Ascending aorta (tissue), 2 donors: ENCODE data around the gene MYH7. TPM values are rescaled to one million over a fixed set of nuclear protein-coding genes. Genes with fewer than 3 reads are reported as not detected.

Experiments used
- DNase-seq, 2 donors: peaks; one replicate each; pipeline ENCODE4 v3.0.0-alpha.2; 2019; ENCODE audit warnings: low spot score in 2 of 2
- H3K27ac ChIP-seq, 2 donors: fragments of 200-600 bp; sonication (generic); one replicate each; pipeline ENCODE4 v1.5.1; 2016 to 2017; ENCODE audit warnings: mild to moderate bottlenecking in 1 of 2
- H3K27me3 ChIP-seq: fragments of 200-600 bp; sonication (generic); one replicate; pipeline ENCODE4 v1.5.1; 2017
- H3K36me3 ChIP-seq, 2 donors: fragments of 200-600 bp; sonication (generic); one replicate each; pipeline ENCODE4 v1.5.1; 2016
- H3K4me1 ChIP-seq, 2 donors: fragments of 200-600 bp; sonication (generic); one replicate each; pipeline ENCODE4 v1.5.1; 2016 to 2017; ENCODE audit warnings: mild to moderate bottlenecking in 1 of 2
- H3K4me3 ChIP-seq, 2 donors: fragments of 200-600 bp; sonication (generic); one replicate each; pipeline ENCODE4 v1.5.1; 2016 to 2017; ENCODE audit warnings: mild to moderate bottlenecking in 1 of 2
- H3K9me3 ChIP-seq, 2 donors: fragments of 200-600 bp; sonication (generic); one replicate each; pipeline ENCODE4 v1.5.1; 2016
- intact Hi-C: fragments of 100-400 bp; cut with DNase I; formaldehyde crosslinking; loops from one replicate; pipeline ENCODE4 v1.15.1; 2023
- total RNA-seq: library from RNA; depleted of rRNA; stranded (reverse); fragments of >200 nt; gene quantifications from one replicate; pipeline ENCODE4 v1.1.0, GENCODE V29; 2016
- TF ChIP-seq, protein P1 (sequence below), 3 experiments: fragments of 200-600 bp in 2 of 3; fragments of 450-650 bp in 1 of 3; sonication (generic) in 2 of 3; IDR thresholded peaks; one replicate each; pipeline ENCODE4 v1.5.1; 2016 to 2019; ENCODE audit warnings: antibody characterized with exemption in 3 of 3, mild to moderate bottlenecking in 1 of 3, moderate library complexity in 1 of 3

MYH7 gene
- total RNA-seq, 1 donor from 2014 or later: not detected

DNA sequence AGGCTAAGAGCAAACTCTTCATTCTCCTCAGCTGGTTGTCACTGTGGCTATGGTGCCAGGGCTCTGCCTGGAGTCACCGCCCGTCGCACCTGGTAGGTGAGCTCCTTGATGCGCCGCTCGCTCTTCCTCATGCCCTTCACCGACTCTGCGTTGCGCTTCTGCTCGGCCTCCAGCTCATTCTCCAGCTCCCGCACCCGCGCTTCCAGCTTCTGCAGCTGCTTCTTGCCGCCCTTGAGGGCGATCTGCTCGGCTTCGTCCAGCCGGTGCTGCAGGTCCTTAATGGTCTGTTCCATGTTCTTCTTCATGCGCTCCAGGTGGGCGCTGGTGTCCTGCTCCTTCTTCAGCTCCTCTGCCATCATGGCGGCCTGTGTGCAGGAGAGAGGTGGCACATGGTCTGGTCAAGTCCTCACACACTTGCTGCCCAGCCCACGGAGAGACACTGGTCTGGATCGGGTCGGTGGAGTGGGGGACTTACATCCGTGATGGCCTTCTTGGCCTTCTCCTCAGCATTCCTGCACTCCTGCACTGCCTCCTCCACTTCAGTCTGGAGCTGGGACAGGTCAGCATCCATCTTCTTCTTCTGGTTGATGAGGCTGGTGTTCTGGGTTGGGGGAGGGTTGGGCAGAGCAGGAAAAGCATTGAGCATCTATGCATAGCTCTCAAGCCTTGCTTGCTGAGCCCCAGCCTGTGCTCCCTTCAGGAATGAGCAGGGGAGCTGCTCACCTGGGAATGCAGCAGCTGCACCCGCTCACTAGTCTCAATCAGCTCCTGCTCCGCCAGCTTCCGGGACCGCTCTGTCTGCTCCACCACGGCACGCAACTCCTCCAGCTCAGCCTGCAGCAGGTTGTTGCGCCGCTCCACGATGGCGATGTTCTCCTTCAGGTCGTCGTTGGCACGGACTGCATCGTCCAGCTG, 20.3 kb downstream of the MYH7 start:
- no peaks in the 10 kb centered on the region for H3K36me3 ChIP-seq
- no peaks in the 10 kb centered on the region for H3K27me3 ChIP-seq
- H3K9me3 ChIP-seq: no peaks in the 10 kb centered on the region
- DNase-seq: no peak
- H3K4me1 ChIP-seq: no peaks in the 10 kb centered on the region
- TF ChIP-seq, protein P1, sequence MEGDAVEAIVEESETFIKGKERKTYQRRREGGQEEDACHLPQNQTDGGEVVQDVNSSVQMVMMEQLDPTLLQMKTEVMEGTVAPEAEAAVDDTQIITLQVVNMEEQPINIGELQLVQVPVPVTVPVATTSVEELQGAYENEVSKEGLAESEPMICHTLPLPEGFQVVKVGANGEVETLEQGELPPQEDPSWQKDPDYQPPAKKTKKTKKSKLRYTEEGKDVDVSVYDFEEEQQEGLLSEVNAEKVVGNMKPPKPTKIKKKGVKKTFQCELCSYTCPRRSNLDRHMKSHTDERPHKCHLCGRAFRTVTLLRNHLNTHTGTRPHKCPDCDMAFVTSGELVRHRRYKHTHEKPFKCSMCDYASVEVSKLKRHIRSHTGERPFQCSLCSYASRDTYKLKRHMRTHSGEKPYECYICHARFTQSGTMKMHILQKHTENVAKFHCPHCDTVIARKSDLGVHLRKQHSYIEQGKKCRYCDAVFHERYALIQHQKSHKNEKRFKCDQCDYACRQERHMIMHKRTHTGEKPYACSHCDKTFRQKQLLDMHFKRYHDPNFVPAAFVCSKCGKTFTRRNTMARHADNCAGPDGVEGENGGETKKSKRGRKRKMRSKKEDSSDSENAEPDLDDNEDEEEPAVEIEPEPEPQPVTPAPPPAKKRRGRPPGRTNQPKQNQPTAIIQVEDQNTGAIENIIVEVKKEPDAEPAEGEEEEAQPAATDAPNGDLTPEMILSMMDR (IDR thresholded peaks at IDR 0.05): no peak
- intact Hi-C loops: no loop called here
- H3K4me3 ChIP-seq: no peak overlapping the region
- no peak overlapping the region for H3K27ac ChIP-seq

DNA sequence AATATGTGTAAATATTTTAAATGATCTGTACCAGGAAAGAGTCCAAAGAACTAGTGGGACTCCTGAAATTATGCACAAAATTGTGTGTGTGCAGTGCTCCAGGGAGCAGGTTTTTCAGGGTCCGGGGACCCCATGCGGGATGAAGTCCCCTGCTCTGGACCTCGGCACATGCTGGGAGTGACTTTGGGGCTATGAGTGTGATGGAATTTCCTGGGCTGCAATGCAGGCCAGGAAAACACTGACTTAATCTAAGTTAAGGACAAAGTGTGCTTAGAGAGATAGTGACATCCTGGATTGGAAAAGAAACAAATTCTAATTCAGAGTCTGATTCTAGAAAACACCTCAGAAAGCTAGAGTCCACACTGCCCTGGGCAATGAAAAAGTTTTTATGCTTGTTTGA, 21.2 kb downstream of the MYH7 start:
- Histone ChIP-seq H3K4me3 (no peak overlapping the region), H3K4me1 (no peaks in the 10 kb centered on the region), H3K36me3 (no peaks in the 10 kb centered on the region), H3K27ac (no peak overlapping the region), H3K9me3 (no peaks in the 10 kb centered on the region), H3K27me3 (no peaks in the 10 kb centered on the region)
- TF ChIP-seq, protein P1 (IDR thresholded peaks at IDR 0.05): no peak
- intact Hi-C loops: no loop called here
- DNase-seq: no peak

DNA sequence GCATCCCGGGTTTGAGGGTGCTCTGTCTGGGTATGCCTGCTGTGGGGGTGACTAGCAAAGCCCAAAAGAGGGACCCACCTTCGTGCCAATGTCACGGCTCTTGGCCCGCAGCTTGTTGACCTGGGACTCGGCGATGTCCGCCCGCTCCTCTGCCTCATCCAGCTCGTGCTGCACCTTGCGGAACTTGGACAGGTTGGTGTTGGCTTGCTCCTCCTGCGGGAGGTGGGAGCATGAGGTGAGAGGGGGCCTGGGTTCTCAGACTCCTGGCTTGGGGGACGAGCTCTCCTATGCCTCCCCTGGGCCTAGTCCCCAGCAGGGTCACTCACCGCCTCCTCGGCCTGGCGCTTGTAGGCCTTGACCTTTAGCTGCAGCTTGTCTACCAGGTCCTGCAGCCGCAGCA, 21.8 kb downstream of the MYH7 start:
- Histone ChIP-seq H3K4me3 (no peak overlapping the region), H3K36me3 (no peaks in the 10 kb centered on the region), H3K4me1 (no peaks in the 10 kb centered on the region), H3K27ac (no peak overlapping the region), H3K27me3 (no peaks in the 10 kb centered on the region), H3K9me3 (no peaks in the 10 kb centered on the region)
- TF ChIP-seq, protein P1 (IDR thresholded peaks at IDR 0.05): no peak
- no peak for DNase-seq
- intact Hi-C loops: no loop called here

DNA sequence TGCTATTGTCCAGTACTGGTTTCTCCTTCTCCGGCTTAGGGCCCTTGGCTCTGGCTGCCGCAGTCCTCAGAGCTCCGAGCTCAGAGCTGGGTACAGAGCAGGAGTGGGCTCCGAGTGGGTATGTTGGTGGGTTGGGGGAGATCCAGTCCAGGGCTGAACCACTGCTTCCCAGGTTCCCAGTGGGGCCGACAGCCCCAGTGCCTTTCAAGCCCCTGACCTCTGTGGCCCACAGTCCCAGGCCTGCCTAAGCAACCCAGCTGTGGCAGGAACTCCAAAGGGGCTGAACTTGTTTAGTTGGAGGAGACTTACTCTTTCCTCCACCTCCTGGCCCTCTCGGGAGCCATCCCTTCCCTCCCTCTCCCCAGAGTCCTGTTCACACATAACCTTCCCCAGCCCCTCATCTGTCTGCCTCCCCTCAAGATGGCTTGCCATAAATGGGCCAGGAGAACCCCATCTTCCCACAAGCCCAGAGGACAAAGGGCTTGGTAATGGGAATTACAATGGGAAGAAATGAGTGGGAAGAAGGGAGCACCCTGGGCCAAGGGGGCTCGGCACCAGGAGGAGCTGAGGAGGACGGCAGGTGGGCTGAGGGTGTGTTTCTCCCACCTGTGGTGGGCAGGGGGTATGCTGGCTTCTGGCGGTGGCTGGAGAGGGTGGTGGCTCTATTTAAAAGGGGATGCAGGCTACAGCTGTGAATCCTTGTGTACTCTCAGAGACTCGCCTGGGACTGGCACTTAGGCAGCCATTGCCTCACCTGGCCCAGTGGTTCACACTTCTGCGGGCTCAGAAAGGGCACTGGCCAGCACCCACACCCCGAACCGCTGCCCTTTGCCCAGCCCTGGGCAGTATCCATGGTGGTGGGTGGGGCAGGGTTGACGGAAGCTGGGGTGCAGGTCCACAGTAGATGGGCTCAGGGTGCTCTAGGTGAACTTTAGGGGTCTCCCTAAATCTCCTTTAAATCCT, 23.6 kb downstream of the MYH7 start:
- intact Hi-C loops: no loop called here
- no peaks in the 10 kb centered on the region for H3K36me3 ChIP-seq
- no peaks in the 10 kb centered on the region for H3K27me3 ChIP-seq
- DNase-seq: no peak
- TF ChIP-seq, protein P1 (IDR thresholded peaks at IDR 0.05): no peak
- H3K27ac ChIP-seq: no peak overlapping the region
- H3K4me1 ChIP-seq: no peaks in the 10 kb centered on the region
- no peak overlapping the region for H3K4me3 ChIP-seq
- no peaks in the 10 kb centered on the region for H3K9me3 ChIP-seq

DNA sequence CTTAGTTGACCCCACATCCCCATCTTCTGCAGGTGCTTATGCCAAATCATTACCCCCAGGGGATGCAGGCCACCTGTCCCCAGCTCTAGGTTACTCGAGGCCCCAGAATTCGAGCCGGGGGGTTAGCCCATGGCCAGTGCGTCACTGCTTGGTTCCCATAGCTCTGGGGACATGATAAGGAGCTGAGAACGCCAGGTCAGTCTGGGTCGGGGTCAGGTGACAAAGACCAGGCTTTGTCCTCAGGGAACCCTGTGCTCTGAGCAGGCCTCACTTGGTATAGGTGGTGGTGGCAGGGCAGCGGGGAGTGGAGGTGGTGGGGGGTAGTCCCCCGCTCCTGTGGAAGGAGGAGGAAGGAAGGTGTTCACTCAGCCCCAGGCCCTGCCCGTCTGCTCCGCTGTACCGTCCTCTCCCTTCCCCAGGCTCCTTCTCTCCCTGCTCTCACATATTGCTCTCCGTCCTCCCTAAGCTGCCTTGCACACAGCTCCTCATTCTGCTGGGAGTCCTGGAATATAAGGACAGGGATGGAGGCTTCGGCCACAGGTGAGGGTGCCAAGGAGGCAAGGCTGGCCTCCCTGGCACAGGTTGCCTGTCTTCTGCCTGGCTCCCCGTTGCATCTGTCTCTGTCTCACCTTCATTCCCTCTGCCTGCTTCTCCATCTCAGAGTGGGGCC, 25.4 kb downstream of the MYH7 start:
- intact Hi-C loops: no loop called here
- DNase-seq: no peak
- Histone ChIP-seq H3K27me3 (no peaks in the 10 kb centered on the region), H3K27ac (no peak overlapping the region), H3K4me3 (no peak overlapping the region), H3K9me3 (no peaks in the 10 kb centered on the region), H3K36me3 (no peaks in the 10 kb centered on the region), H3K4me1 (no peaks in the 10 kb centered on the region)
- TF ChIP-seq, protein P1 (IDR thresholded peaks at IDR 0.05): no peak
